ACHN (cell line): ENCODE results near the gene TRIM22.

Source experiments
- DNase-seq: peaks from one replicate; pipeline ENCODE4 v3.0.0-alpha.2; 2015
- in situ Hi-C: cut with HindIII; loops from 2 replicates; pipeline ENCODE4 v1.10.0; 2017; ENCODE audit warnings: low sequenced_read_pairs, low pct_ligation_motif_present, low pct_unique_long_range_greater_than_20kb

TRIM22 gene

GRCh38 chr11:5722622-5723021 lies 33.0 kb downstream of the TRIM22 start:
- in situ Hi-C loops, result no loop called here
- DNase-seq, result no peak

- DNase-seq, result no peak
- in situ Hi-C loops, result no loop called here
Measured at GRCh38 chr11:5726351-5726750, 36.8 kb downstream of the TRIM22 start.

- DNase-seq, result no peak
- in situ Hi-C loops, result no loop called here
Measured at GRCh38 chr11:5727691-5728090, 38.1 kb downstream of the TRIM22 start.

GRCh38 chr11:5736396-5736795 lies 46.8 kb downstream of the TRIM22 start, which contains the start of gene OR56B1:
Gene OR56B1, plus strand, starts transcription at chr11:5736448. Its CDS starts 69 bp downstream, at chr11:5736517.
- in situ Hi-C loops, result no loop called here
- DNase-seq, result no peak

GRCh38 chr11:5737091-5737490 lies 47.5 kb downstream of the TRIM22 start:
- in situ Hi-C loops, result no loop called here
- no peak for DNase-seq

GRCh38 chr11:5737670-5738392 lies 48.2 kb downstream of the TRIM22 start:
- DNase-seq, result no peak
- in situ Hi-C loops, result no loop called here

- in situ Hi-C loops, result no loop called here
- DNase-seq, result no peak
Measured at GRCh38 chr11:5738431-5738830, 48.8 kb downstream of the TRIM22 start.

- in situ Hi-C loops, result no loop called here
- DNase-seq, result no peak
Measured at GRCh38 chr11:5746614-5747013, 57.0 kb downstream of the TRIM22 start.

GRCh38 chr11:5749836-5750235 lies 60.2 kb downstream of the TRIM22 start:
- in situ Hi-C loops, result no loop called here
- no peak for DNase-seq

GRCh38 chr11:5753943-5754342 lies 64.4 kb downstream of the TRIM22 start, which contains the start of gene OR52N4:
Gene OR52N4, plus strand, starts transcription at chr11:5754243. Its CDS starts 498 bp downstream, at chr11:5754741.
- no peak for DNase-seq
- in situ Hi-C loops, result no loop called here
